ENCODE results near the gene DCTN5. TPM values are rescaled to one million over a fixed set of nuclear protein-coding genes. Genes with fewer than 3 reads are reported as not detected.

Gene DCTN5
- total and polyA plus RNA-seq, 12 donors, result 7.9 to 67.8 (median 36.1) TPM

DNA sequence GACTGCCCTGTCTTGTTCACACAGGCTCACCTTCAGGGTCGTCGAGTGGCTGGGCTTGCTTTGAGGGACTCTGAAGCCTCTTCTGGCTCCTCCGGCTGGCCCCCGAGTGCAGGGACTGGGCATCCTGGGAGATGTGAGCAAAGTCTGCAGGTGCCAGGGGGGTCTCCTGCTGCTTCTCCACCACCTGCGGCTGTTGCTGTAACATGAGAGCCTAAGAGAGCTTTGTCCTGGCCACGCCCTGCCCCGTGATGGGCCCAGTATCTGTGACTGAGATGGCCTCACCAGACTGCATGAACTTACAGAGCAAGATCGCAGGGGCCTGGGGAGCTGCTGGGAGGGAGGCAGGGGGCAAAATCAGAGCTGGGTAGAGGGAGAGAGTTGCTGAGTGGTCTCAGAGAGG is 59.2 kb downstream of the DCTN5 start:
- no peak for TF ChIP-seq POLR2A (IDR thresholded peaks at IDR 0.05)
- TF ChIP-seq, protein P1, sequence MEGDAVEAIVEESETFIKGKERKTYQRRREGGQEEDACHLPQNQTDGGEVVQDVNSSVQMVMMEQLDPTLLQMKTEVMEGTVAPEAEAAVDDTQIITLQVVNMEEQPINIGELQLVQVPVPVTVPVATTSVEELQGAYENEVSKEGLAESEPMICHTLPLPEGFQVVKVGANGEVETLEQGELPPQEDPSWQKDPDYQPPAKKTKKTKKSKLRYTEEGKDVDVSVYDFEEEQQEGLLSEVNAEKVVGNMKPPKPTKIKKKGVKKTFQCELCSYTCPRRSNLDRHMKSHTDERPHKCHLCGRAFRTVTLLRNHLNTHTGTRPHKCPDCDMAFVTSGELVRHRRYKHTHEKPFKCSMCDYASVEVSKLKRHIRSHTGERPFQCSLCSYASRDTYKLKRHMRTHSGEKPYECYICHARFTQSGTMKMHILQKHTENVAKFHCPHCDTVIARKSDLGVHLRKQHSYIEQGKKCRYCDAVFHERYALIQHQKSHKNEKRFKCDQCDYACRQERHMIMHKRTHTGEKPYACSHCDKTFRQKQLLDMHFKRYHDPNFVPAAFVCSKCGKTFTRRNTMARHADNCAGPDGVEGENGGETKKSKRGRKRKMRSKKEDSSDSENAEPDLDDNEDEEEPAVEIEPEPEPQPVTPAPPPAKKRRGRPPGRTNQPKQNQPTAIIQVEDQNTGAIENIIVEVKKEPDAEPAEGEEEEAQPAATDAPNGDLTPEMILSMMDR (IDR thresholded peaks at IDR 0.05), result no peak
- Histone ChIP-seq H3K4me1 (replicated peaks in 1 of 2) (no peaks in the 10 kb centered on the region), H3K27ac (no peak overlapping the region), H3K27me3 (no peaks in the 10 kb centered on the region), H3K9me3 (replicated peaks in 1 of 3) (no peaks in the 10 kb centered on the region), H3K4me3 (no peak overlapping the region), H3K36me3 (replicated peaks in 1 of 2) (no peaks in the 10 kb centered on the region)
- WGBS, 4 donors, result 38 to 68% (median 52%) methylated on average over 4 to 8 of the region's 8 CpGs
- intact Hi-C loops (cut with DNase I), result no loop called here
- DNase-seq, result no peak

DNA sequence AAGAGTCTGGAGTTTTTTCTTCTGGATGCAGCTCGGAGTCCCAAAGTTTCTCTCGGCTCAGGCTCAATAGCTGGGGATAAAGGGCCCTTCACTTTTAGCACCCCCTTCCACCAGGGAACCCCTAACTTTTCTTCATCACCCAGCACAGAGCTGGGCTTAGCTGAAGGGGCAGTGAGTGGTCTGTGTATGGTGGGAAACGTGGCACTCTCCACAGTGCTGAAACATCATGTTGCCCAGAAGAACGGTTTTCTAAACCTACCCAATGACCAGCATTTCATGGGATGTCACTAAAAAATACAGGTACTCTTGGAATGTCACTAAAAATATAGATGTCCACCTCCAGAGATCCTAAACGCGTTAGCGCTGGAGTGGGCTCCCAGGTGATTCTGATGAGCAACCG is 59.8 kb downstream of the DCTN5 start:
- TF ChIP-seq, protein P1 (IDR thresholded peaks at IDR 0.05), result no peak
- no peak for TF ChIP-seq POLR2A (IDR thresholded peaks at IDR 0.05)
- DNase-seq, result no peak
- intact Hi-C loops (cut with DNase I), result no loop called here
- H3K4me3 ChIP-seq, result no peak overlapping the region
- no peaks in the 10 kb centered on the region for H3K36me3 ChIP-seq (replicated peaks in 1 of 2)
- no peaks in the 10 kb centered on the region for H3K9me3 ChIP-seq (replicated peaks in 1 of 3)
- H3K27ac ChIP-seq, result no peak overlapping the region
- WGBS, 4 donors, result 61 to 72% (median 65%) methylated on average over 8 of the region's 8 CpGs
- H3K4me1 ChIP-seq (replicated peaks in 1 of 2), result no peaks in the 10 kb centered on the region
- H3K27me3 ChIP-seq, result no peaks in the 10 kb centered on the region

DNA sequence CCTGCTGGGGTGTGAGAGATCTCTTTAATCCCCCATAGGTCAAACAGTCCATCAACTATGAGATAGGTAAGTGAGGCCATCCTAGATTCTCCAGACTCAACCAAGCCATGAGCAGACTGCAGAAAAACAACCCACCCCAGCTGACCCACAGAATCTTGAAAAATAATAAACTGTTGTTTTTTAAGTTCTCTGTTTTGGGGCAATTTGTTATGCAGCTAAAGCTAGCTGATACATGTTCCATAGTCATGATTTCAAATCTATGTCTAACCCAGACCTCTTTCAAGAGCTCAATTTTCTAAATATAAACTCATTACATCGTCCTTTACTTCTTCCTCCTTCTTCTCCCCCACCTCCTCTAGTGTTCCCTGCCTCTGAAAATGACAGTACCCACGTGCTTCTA is 61.7 kb downstream of the DCTN5 start:
- Histone ChIP-seq H3K4me3 (no peak overlapping the region), H3K4me1 (replicated peaks in 1 of 2) (no peaks in the 10 kb centered on the region), H3K36me3 (replicated peaks in 1 of 2) (no peaks in the 10 kb centered on the region), H3K9me3 (replicated peaks in 1 of 3) (no peaks in the 10 kb centered on the region), H3K27ac (no peak overlapping the region), H3K27me3 (no peaks in the 10 kb centered on the region)
- DNase-seq, result no peak
- intact Hi-C loops (cut with DNase I), result no loop called here
- WGBS, 4 donors, result 71 to 85% (median 74%) methylated on average over 2 of the region's 2 CpGs
- TF ChIP-seq, protein P1 (IDR thresholded peaks at IDR 0.05), result no peak
- TF ChIP-seq POLR2A (IDR thresholded peaks at IDR 0.05), result no peak

DNA sequence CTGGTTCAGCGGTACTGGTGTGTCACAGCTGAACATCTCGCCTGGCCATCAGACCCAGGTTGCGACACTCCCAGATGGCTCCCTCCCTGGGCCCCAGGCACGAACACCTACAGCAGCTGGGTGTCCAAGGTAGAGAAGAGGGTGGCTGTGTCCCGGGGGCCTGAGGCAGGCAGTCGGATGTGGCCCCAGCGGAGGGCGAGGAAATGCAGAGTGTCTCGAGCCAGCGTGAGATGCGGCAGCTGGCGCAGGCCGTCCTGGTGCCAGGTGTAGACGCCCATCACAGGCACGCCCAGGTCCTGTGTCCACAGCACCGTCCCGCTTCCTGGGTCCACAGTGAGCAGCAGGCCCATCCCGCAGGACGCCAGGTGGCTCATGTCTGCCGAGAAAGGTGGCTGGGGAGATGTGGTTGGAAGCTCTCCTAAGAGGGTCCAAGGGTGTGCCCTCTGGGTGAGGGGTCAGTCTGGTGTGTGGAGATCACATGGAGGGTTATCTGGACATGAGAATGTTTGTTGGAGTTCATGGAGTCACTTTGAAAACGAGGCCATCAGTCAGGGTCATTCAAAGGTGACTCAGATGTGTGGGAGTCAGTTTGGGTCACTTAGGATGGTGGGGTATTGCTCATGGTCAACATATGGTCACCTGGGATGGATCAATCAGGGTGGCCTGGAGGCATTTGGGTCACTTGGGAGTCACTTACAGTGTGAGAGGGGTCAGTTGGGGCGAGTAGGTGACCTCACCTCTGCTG is 63.7 kb downstream of the DCTN5 start:
- H3K27ac ChIP-seq, result no peak overlapping the region
- intact Hi-C loops (cut with DNase I), result no loop called here
- no peak for DNase-seq
- no peaks in the 10 kb centered on the region for H3K36me3 ChIP-seq (replicated peaks in 1 of 2)
- no peaks in the 10 kb centered on the region for H3K9me3 ChIP-seq (replicated peaks in 1 of 3)
- no peaks in the 10 kb centered on the region for H3K4me1 ChIP-seq (replicated peaks in 1 of 2)
- TF ChIP-seq POLR2A (IDR thresholded peaks at IDR 0.05), result no peak
- TF ChIP-seq, protein P1 (IDR thresholded peaks at IDR 0.05), result no peak
- 85 to 89% (median 88%) methylated on average over 18 to 22 of the region's 22 CpGs for WGBS, 4 donors
- no peak overlapping the region for H3K4me3 ChIP-seq
- no peaks in the 10 kb centered on the region for H3K27me3 ChIP-seq

Measured in adrenal gland (tissue), 12 donors.